Subcutaneous abdominal adipose tissue (tissue), 5 donors: ENCODE measurements around the gene PDZRN3.

Experiments used
- H3K27ac ChIP-seq: one replicate; pipeline ENCODE4 v1.7.0; 2013; ENCODE audit warnings: low read depth, mild to moderate bottlenecking, inconsistent platforms, low read length, moderate library complexity
- H3K27me3 ChIP-seq, 5 donors: one replicate each; pipeline ENCODE4 v1.7.0; 2013; ENCODE audit warnings: low read length in 5 of 5, inconsistent platforms in 1 of 5; ENCODE audit not compliant: control insufficient read depth in 5 of 5, insufficient read depth in 4 of 5
- H3K36me3 ChIP-seq, 5 donors: one replicate each; pipeline ENCODE4 v1.7.0; 2013; ENCODE audit warnings: low read length in 5 of 5; ENCODE audit not compliant: control insufficient read depth in 5 of 5, insufficient read depth in 5 of 5
- H3K4me1 ChIP-seq, 5 donors: one replicate each; pipeline ENCODE4 v1.7.0; 2013; ENCODE audit warnings: low read length in 5 of 5, mild to moderate bottlenecking in 3 of 5, moderate library complexity in 1 of 5; ENCODE audit not compliant: control insufficient read depth in 5 of 5, insufficient read depth in 5 of 5
- H3K4me3 ChIP-seq, 5 donors: one replicate each; pipeline ENCODE4 v1.7.0; 2013; ENCODE audit warnings: low read length in 5 of 5, low read depth in 1 of 5
- H3K9ac ChIP-seq, 5 donors: one replicate each; pipeline ENCODE4 v1.7.0; 2013; ENCODE audit warnings: low read length in 5 of 5, mild to moderate bottlenecking in 4 of 5, moderate library complexity in 3 of 5
- H3K9me3 ChIP-seq, 5 donors: one replicate each; pipeline ENCODE4 v1.7.0; 2013; ENCODE audit warnings: low read length in 5 of 5; ENCODE audit not compliant: control insufficient read depth in 5 of 5
- donor health status: healthy.
- donor health status: healthy.
- donor health status: healthy.
- donor health status: healthy.
- donor health status: healthy.

PDZRN3 gene

DNA sequence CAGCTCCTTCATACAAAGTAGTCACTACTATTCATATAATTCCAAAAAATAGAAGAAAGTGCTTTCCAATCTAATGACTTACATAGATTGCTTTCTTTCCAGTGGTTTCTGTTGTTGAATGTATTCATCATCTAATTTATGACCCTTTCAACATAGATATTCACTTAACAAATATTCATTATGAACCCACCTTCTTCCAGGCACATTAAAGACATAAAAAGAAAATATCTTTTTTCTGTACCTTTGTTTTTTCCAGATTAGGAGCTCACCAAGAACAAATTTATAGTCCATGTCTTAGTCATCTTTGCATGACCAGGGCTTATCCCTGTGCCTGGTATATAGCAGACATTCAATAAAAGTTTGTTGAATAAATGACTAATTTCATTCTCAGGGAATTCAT is 32.4 kb upstream of the PDZRN3 start:
- no peaks in the 10 kb centered on the region for H3K4me1 ChIP-seq
- H3K9ac ChIP-seq = no peak overlapping the region
- no peak overlapping the region for H3K4me3 ChIP-seq
- no peaks in the 10 kb centered on the region for H3K27me3 ChIP-seq
- no peaks in the 10 kb centered on the region for H3K36me3 ChIP-seq
- H3K27ac ChIP-seq = no peak overlapping the region
- H3K9me3 ChIP-seq = no peaks in the 10 kb centered on the region

GRCh38 chr3:73656241-73656890 is 31.6 kb upstream of the PDZRN3 start:
- Histone ChIP-seq H3K9me3 (no peaks in the 10 kb centered on the region), H3K4me1 (no peaks in the 10 kb centered on the region), H3K9ac (no peak overlapping the region), H3K27me3 (no peaks in the 10 kb centered on the region), H3K4me3 (no peak overlapping the region), H3K27ac (no peak overlapping the region), H3K36me3 (no peaks in the 10 kb centered on the region)

GRCh38 chr3:73655197-73655596 is 30.5 kb upstream of the PDZRN3 start:
- Histone ChIP-seq H3K9me3 (no peaks in the 10 kb centered on the region), H3K4me1 (no peaks in the 10 kb centered on the region), H3K27ac (no peak overlapping the region)

DNA sequence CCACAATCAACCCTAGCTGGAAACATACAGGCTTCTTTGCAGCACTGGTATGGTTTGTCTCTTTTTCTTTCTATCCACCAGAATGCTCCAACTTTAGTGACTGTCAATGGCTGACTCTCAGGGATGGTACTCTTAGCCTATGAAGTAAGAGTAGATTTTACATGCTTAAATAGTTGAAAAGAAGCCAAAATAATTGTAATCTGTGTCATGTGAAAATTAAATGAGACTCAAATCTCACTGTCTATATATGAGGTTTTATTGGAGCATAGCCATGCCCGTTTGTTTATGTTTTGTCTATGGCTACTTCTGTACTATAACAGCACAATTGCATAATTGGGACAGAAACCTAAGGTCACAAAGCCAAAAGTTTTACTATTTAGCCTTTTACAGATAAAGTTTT is 29.1 kb upstream of the PDZRN3 start:
- H3K4me3 ChIP-seq = no peak overlapping the region
- no peaks in the 10 kb centered on the region for H3K36me3 ChIP-seq
- H3K4me1 ChIP-seq = no peaks in the 10 kb centered on the region
- no peak overlapping the region for H3K27ac ChIP-seq
- no peak overlapping the region for H3K9ac ChIP-seq
- H3K9me3 ChIP-seq = no peaks in the 10 kb centered on the region
- no peaks in the 10 kb centered on the region for H3K27me3 ChIP-seq

More at GRCh38 chr3:73655197-73655596, 30.5 kb upstream of the PDZRN3 start:
- Histone ChIP-seq H3K27me3 (no peaks in the 10 kb centered on the region), H3K4me3 (no peak overlapping the region), H3K36me3 (no peaks in the 10 kb centered on the region), H3K9ac (no peak overlapping the region)

- no peaks in the 10 kb centered on the region for H3K9me3 ChIP-seq
- no peak overlapping the region for H3K9ac ChIP-seq
- H3K4me3 ChIP-seq = no peak overlapping the region
- no peaks in the 10 kb centered on the region for H3K27me3 ChIP-seq
- H3K36me3 ChIP-seq = no peaks in the 10 kb centered on the region
- no peak overlapping the region for H3K27ac ChIP-seq
- no peaks in the 10 kb centered on the region for H3K4me1 ChIP-seq
Measured at GRCh38 chr3:73653351-73653750, 28.6 kb upstream of the PDZRN3 start.

DNA sequence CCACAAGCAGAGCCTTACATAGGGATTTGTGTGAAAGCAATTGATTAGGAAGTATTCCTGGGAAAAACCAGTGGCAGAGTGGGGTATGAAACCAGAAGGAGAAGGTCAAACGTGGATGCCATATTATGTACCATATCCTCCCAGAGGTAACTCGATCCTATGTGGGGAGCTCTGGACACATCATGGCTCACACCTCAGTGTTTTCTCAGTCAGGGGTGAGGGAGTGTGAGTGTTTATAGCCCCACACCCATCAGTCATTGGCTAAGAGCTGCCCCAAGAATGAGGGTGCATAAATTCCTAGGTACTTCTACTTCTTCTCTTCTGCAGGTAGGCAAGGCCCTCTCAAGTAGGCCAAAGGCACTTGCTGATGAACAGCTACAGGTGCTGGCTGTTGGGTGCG is 28.2 kb upstream of the PDZRN3 start:
- Histone ChIP-seq H3K27ac (no peak overlapping the region), H3K4me3 (no peak overlapping the region), H3K4me1 (no peaks in the 10 kb centered on the region), H3K9ac (no peak overlapping the region), H3K36me3 (no peaks in the 10 kb centered on the region), H3K9me3 (no peaks in the 10 kb centered on the region), H3K27me3 (no peaks in the 10 kb centered on the region)

DNA sequence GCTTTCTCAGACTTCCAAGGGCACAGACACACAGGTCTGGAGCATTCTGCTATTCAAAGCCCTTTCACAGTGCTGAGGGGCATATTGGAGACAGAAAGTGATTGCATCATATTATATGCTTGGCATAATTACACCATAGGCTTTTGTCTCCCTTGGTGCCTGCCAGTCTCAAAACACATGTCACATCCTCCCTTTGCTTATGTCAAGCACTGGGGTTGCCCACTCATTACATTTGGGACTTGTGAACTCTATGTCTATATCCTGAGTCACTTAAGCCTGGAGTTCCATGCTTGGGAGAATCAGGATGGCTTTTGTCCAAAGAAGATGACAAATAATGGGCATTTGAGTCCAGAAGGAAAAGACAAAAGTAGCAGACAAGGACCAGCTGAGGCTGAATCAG is 12.3 kb upstream of the PDZRN3 start:
- Histone ChIP-seq H3K27me3 (no peaks in the 10 kb centered on the region), H3K36me3 (no peaks in the 10 kb centered on the region), H3K9me3 (no peaks in the 10 kb centered on the region), H3K4me1 (peaks cover 2 to 22% (median 15%) of the 10 kb centered on the region in 5 donors), H3K9ac (no peak overlapping the region), H3K27ac (peak overlapping the region; percentile 51), H3K4me3 (no peak overlapping the region)

- Histone ChIP-seq H3K9me3 (no peaks in the 10 kb centered on the region), H3K36me3 (no peaks in the 10 kb centered on the region), H3K4me1 (peaks cover 2 to 22% (median 15%) of the 10 kb centered on the region in 5 donors), H3K27ac (no peak overlapping the region), H3K4me3 (no peak overlapping the region), H3K9ac (no peak overlapping the region), H3K27me3 (no peaks in the 10 kb centered on the region)
Measured at GRCh38 chr3:73635254-73635653, 10.5 kb upstream of the PDZRN3 start.

GRCh38 chr3:73633916-73634344 is 9.2 kb upstream of the PDZRN3 start:
- H3K9me3 ChIP-seq = no peaks in the 10 kb centered on the region
- no peaks in the 10 kb centered on the region for H3K27me3 ChIP-seq
- no peak overlapping the region for H3K27ac ChIP-seq
- no peak overlapping the region for H3K9ac ChIP-seq
- H3K4me3 ChIP-seq = no peak overlapping the region
- peaks cover 2 to 21% (median 19%) of the 10 kb centered on the region in 5 donors for H3K4me1 ChIP-seq
- no peaks in the 10 kb centered on the region for H3K36me3 ChIP-seq

DNA sequence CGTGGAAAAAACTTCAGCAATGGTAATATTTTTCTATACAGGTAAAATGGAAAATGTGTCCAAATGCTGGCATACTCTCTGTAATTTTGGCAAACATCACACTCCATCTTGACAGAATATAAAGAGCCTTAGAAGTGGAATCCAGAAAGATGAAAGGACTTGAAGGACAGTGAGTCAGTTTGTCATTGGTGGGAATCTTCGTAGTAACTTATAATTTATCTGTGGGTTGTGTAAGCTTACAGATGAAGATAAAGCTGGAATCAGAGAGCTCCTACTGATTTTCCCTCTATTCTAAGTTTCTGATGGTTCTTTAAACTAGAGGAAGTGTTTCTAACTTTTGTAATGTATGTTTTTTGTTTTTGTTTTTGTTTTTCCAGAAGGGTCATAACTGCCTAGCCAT is 8.7 kb upstream of the PDZRN3 start:
- no peak overlapping the region for H3K27ac ChIP-seq
- no peak overlapping the region for H3K9ac ChIP-seq
- peaks cover 2 to 24% (median 16%) of the 10 kb centered on the region in 5 donors for H3K4me1 ChIP-seq
- no peaks in the 10 kb centered on the region for H3K27me3 ChIP-seq
- H3K36me3 ChIP-seq = no peaks in the 10 kb centered on the region
- no peaks in the 10 kb centered on the region for H3K9me3 ChIP-seq
- no peak overlapping the region for H3K4me3 ChIP-seq
